ENCODE measurements around the gene SART3. TPM values are rescaled to one million over a fixed set of nuclear protein-coding genes. Genes with fewer than 3 reads are reported as not detected.

SART3 gene
- total RNA-seq, 1 donor from 2014 or later: 40.3 TPM

GRCh38 chr12:108563136-108563803, 2.3 kb upstream of the SART3 start:
- Histone ChIP-seq H3K27me3 (ENCODE audit: control insufficient read depth, insufficient read depth, low read length) (no peaks in the 10 kb centered on the region), H3K4me3 (ENCODE audit: low read depth, low read length) (peak overlapping the region; percentile 74), H3K36me3 (ENCODE audit: control insufficient read depth, insufficient read depth, low read length) (peaks cover 1% of the 10 kb centered on the region)
- DNase-seq (ENCODE audit: low read depth): peak; percentile 59
- TF ChIP-seq CTCF (IDR thresholded peaks at IDR 0.05; ENCODE audit: insufficient read depth, low read length, poor library complexity, severe bottlenecking): peak; percentile 94

- peak within 1 kb of the TSS; percentile 74 for H3K4me3 ChIP-seq (ENCODE audit: low read depth, low read length)
- peaks cover 2% of the 10 kb centered on the region for H3K36me3 ChIP-seq (ENCODE audit: control insufficient read depth, insufficient read depth, low read length)
- no peak for TF ChIP-seq CTCF (IDR thresholded peaks at IDR 0.05; ENCODE audit: insufficient read depth, low read length, poor library complexity, severe bottlenecking)
- DNase-seq (ENCODE audit: low read depth): peak; percentile 79
- no peaks in the 10 kb centered on the region for H3K27me3 ChIP-seq (ENCODE audit: control insufficient read depth, insufficient read depth, low read length)
Observed at GRCh38 chr12:108562348-108563135, 1.6 kb upstream of the SART3 start, which contains the start of gene ISCU. Gene ISCU (plus strand): TSS chr12:108562596. CDS start chr12:108562623, 27 bp downstream.

- DNase-seq (ENCODE audit: low read depth): no peak
- no peaks in the 10 kb centered on the region for H3K27me3 ChIP-seq (ENCODE audit: control insufficient read depth, insufficient read depth, low read length)
Observed at GRCh38 chr12:108561852-108562347, 927 bp upstream of the SART3 start.

GRCh38 chr12:108560321-108560721, 652 bp downstream of the SART3 start:
- Histone ChIP-seq H3K27me3 (ENCODE audit: control insufficient read depth, insufficient read depth, low read length) (no peaks in the 10 kb centered on the region), H3K36me3 (ENCODE audit: control insufficient read depth, insufficient read depth, low read length) (peaks cover 2% of the 10 kb centered on the region), H3K4me3 (ENCODE audit: low read depth, low read length) (peak overlapping the region; percentile 60)
- DNase-seq (ENCODE audit: low read depth): no peak
- TF ChIP-seq CTCF (IDR thresholded peaks at IDR 0.05; ENCODE audit: insufficient read depth, low read length, poor library complexity, severe bottlenecking): no peak

More at GRCh38 chr12:108561852-108562347, 927 bp upstream of the SART3 start:
- peaks cover 2% of the 10 kb centered on the region for H3K36me3 ChIP-seq (ENCODE audit: control insufficient read depth, insufficient read depth, low read length)
- no peak for TF ChIP-seq CTCF (IDR thresholded peaks at IDR 0.05; ENCODE audit: insufficient read depth, low read length, poor library complexity, severe bottlenecking)
- H3K4me3 ChIP-seq (ENCODE audit: low read depth, low read length): peak overlapping the region; percentile 60

- TF ChIP-seq CTCF (IDR thresholded peaks at IDR 0.05; ENCODE audit: insufficient read depth, low read length, poor library complexity, severe bottlenecking): no peak
- no peak for DNase-seq (ENCODE audit: low read depth)
- Histone ChIP-seq H3K27me3 (ENCODE audit: control insufficient read depth, insufficient read depth, low read length) (no peaks in the 10 kb centered on the region), H3K36me3 (ENCODE audit: control insufficient read depth, insufficient read depth, low read length) (peaks cover 2% of the 10 kb centered on the region), H3K4me3 (ENCODE audit: low read depth, low read length) (peak overlapping the region; percentile 60)
Observed at GRCh38 chr12:108559748-108560147, 1.2 kb downstream of the SART3 start.

Data from kidney epithelial cell (primary cell).